Gastrocnemius medialis (tissue), 4 donors: ENCODE measurements around the gene PXK.

ENCODE experiments used
- CTCF ChIP-seq, 5 experiments: fragments of 450-650 bp in 3 of 5; fragments of 200-600 bp in 2 of 5; sonication (generic) in 2 of 5; IDR thresholded peaks in 4 of 5; conservative IDR thresholded peaks in 1 of 5; 1 replicate in 4 of 5; 2 replicates in 1 of 5; pipeline ENCODE4 v1.5.1; 2016 to 2019; ENCODE audit warnings: antibody characterized with exemption in 5 of 5, mild to moderate bottlenecking in 3 of 5, moderate library complexity in 3 of 5
- POLR2A ChIP-seq, 2 donors: fragments of 450-650 bp; IDR thresholded peaks; one replicate each; pipeline ENCODE4 v1.6.1; 2017; ENCODE audit warnings: antibody characterized with exemption in 2 of 2, mild to moderate bottlenecking in 2 of 2, moderate library complexity in 2 of 2

DNA sequence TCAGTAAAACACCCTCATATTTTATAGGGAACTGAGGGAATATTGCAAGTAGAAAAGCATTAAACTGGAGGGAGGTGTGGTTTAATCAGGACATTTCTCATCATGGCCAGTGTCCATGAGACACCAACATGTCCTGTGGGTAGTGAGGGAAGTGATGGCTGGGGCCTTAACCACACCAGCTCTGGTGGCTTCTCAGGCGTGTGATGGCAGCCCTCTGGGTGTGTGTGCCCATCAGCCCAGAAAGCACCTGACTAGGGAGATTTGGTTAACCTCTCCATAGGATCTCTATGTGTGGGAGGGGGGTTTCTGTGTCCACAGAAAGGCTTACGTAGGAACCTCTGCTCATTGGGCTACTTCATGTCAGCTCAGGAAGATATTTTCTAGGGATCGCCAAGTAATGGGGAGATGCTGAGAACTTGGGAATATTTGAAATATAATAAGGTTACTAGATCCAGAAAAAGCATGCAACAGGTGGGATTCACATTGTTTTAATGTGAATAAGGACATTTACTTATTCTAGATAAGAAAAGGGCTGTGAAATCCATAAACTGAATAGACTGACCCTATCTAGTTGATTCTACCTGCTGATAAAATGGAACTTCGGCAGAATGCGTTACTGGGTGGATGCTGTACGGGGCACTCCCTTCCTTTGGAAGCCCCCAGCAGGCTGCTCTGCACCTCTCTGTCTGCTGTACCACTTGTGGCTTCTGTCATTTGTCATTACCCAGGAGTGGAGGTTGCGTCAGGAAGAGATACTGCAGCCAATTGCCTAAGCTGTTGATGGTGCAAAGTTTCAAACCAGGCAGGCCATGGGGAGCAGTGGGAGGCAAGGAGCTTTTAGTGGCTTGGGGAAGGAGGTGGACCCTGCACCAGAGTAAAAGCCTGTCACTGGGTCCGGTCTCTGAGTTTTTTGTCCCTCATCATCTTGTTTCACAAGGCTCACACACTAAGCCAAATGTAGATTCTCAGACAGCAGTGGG, 79.4 kb downstream of the PXK start:
- TF ChIP-seq CTCF (IDR thresholded peaks at IDR 0.05 in 4 of 5, conservative IDR thresholded peaks at IDR 0.05 in 1 of 5) (no peak), POLR2A (IDR thresholded peaks at IDR 0.05) (no peak)
